ENCODE results near the gene FNDC3B. TPM values are rescaled to one million over a fixed set of nuclear protein-coding genes. Genes with fewer than 3 reads are reported as not detected.
A peak's percentile ranks its signal among the peaks of the same experiment; 100 is the strongest.

FNDC3B gene
- total and polyA plus RNA-seq, 2 donors from 2014 or later = 11.8 to 185 TPM

GRCh38 chr3:172213200-172213599, 173.8 kb downstream of the FNDC3B start:
- H3K4me3 ChIP-seq (ENCODE audit: low read length in 3 of 3) = no peak overlapping the region
- H3K9ac ChIP-seq (ENCODE audit: low read length in 3 of 3) = no peak overlapping the region
- intact Hi-C loops (cut with DNase I) = no loop called here
- FAIRE-seq (no peak), DNase-seq (no peak)
- H3K9me3 ChIP-seq (ENCODE audit: control insufficient read depth in 2 of 3, insufficient read depth in 1 of 3, low read length in 3 of 3) = no peaks in the 10 kb centered on the region
- no peaks in the 10 kb centered on the region for H3K36me3 ChIP-seq (ENCODE audit: control insufficient read depth in 2 of 3, insufficient read depth in 3 of 3, low read length in 3 of 3)
- TF ChIP-seq CTCF (IDR thresholded peaks at IDR 0.05; ENCODE audit: borderline replicate concordance, extremely low read depth, insufficient read depth) = no peak
- H3K27me3 ChIP-seq (ENCODE audit: control insufficient read depth, insufficient read depth, low read length) = no peaks in the 10 kb centered on the region
- peaks cover 0 to 18% (median 6%) of the 10 kb centered on the region in 3 donors for H3K4me1 ChIP-seq (ENCODE audit: control insufficient read depth in 2 of 3, insufficient read depth in 2 of 3, low read depth in 1 of 3, low read length in 3 of 3)
- H3K27ac ChIP-seq (ENCODE audit: low read depth in 2 of 2, low read length in 2 of 2) = no peak overlapping the region

GRCh38 chr3:172213904-172214303, 174.5 kb downstream of the FNDC3B start:
- H3K9me3 ChIP-seq (ENCODE audit: control insufficient read depth in 2 of 3, insufficient read depth in 1 of 3, low read length in 3 of 3) = no peaks in the 10 kb centered on the region
- H3K4me1 ChIP-seq (ENCODE audit: control insufficient read depth in 2 of 3, insufficient read depth in 2 of 3, low read depth in 1 of 3, low read length in 3 of 3) = peaks cover 0 to 24% (median 12%) of the 10 kb centered on the region in 3 donors
- FAIRE-seq (no peak), DNase-seq (no peak)
- no peak for TF ChIP-seq CTCF (IDR thresholded peaks at IDR 0.05; ENCODE audit: borderline replicate concordance, extremely low read depth, insufficient read depth)
- peak overlapping the region in 1 of 3 donors; percentile 2 for H3K9ac ChIP-seq (ENCODE audit: low read length in 3 of 3)
- no peak overlapping the region for H3K27ac ChIP-seq (ENCODE audit: low read depth in 2 of 2, low read length in 2 of 2)
- H3K36me3 ChIP-seq (ENCODE audit: control insufficient read depth in 2 of 3, insufficient read depth in 3 of 3, low read length in 3 of 3) = no peaks in the 10 kb centered on the region
- no peaks in the 10 kb centered on the region for H3K27me3 ChIP-seq (ENCODE audit: control insufficient read depth, insufficient read depth, low read length)
- no peak overlapping the region for H3K4me3 ChIP-seq (ENCODE audit: low read length in 3 of 3)
- intact Hi-C loops (cut with DNase I) = no loop called here

GRCh38 chr3:172216267-172216666, 176.9 kb downstream of the FNDC3B start:
- no peak overlapping the region for H3K4me3 ChIP-seq (ENCODE audit: low read length in 3 of 3)
- intact Hi-C loops (cut with DNase I) = no loop called here
- H3K27me3 ChIP-seq (ENCODE audit: control insufficient read depth, insufficient read depth, low read length) = no peaks in the 10 kb centered on the region
- H3K4me1 ChIP-seq (ENCODE audit: control insufficient read depth in 2 of 3, insufficient read depth in 2 of 3, low read depth in 1 of 3, low read length in 3 of 3) = peaks cover 0 to 25% (median 7%) of the 10 kb centered on the region in 3 donors
- no peak overlapping the region for H3K27ac ChIP-seq (ENCODE audit: low read depth in 2 of 2, low read length in 2 of 2)
- H3K9ac ChIP-seq (ENCODE audit: low read length in 3 of 3) = no peak overlapping the region
- no peaks in the 10 kb centered on the region for H3K36me3 ChIP-seq (ENCODE audit: control insufficient read depth in 2 of 3, insufficient read depth in 3 of 3, low read length in 3 of 3)
- FAIRE-seq (no peak), DNase-seq (no peak)
- no peak for TF ChIP-seq CTCF (IDR thresholded peaks at IDR 0.05; ENCODE audit: borderline replicate concordance, extremely low read depth, insufficient read depth)
- no peaks in the 10 kb centered on the region for H3K9me3 ChIP-seq (ENCODE audit: control insufficient read depth in 2 of 3, insufficient read depth in 1 of 3, low read length in 3 of 3)

- FAIRE-seq (no peak), DNase-seq (no peak)
- no peak for TF ChIP-seq CTCF (IDR thresholded peaks at IDR 0.05; ENCODE audit: borderline replicate concordance, extremely low read depth, insufficient read depth)
- Histone ChIP-seq H3K36me3 (ENCODE audit: control insufficient read depth in 2 of 3, insufficient read depth in 3 of 3, low read length in 3 of 3) (no peaks in the 10 kb centered on the region), H3K9ac (ENCODE audit: low read length in 3 of 3) (no peak overlapping the region), H3K4me1 (ENCODE audit: control insufficient read depth in 2 of 3, insufficient read depth in 2 of 3, low read depth in 1 of 3, low read length in 3 of 3) (peaks cover 0 to 25% (median 7%) of the 10 kb centered on the region in 3 donors), H3K27ac (ENCODE audit: low read depth in 2 of 2, low read length in 2 of 2) (no peak overlapping the region), H3K9me3 (ENCODE audit: control insufficient read depth in 2 of 3, insufficient read depth in 1 of 3, low read length in 3 of 3) (no peaks in the 10 kb centered on the region), H3K27me3 (ENCODE audit: control insufficient read depth, insufficient read depth, low read length) (no peaks in the 10 kb centered on the region), H3K4me3 (ENCODE audit: low read length in 3 of 3) (no peak overlapping the region)
- intact Hi-C loops (cut with DNase I) = no loop called here
Observed at GRCh38 chr3:172216911-172217310, 177.5 kb downstream of the FNDC3B start.
